T-helper 2 cell treated with Interferon-gamma antibody and Interleukin-4, amounts not matched to agents 5 μg/mL and 100 μg/mL, for 36 hours (primary cell): ENCODE data around the gene NKAIN2.

Experiments used
- DNase-seq: peaks from one replicate; pipeline ENCODE4 v3.0.0; 2021; ENCODE audit warnings: low spot score
- H3K27ac Mint-ChIP-seq: one replicate; pipeline ENCODE4 v1.8.0; 2021; ENCODE audit warnings: mild to moderate bottlenecking, mixed read lengths
- H3K27me3 Mint-ChIP-seq: one replicate; pipeline ENCODE4 v1.8.0; 2021; ENCODE audit warnings: low read depth, mixed read lengths
- H3K36me3 Mint-ChIP-seq: one replicate; pipeline ENCODE4 v1.8.0; 2021; ENCODE audit warnings: low read depth, mixed read lengths
- H3K4me1 Mint-ChIP-seq: one replicate; pipeline ENCODE4 v1.8.0; 2021; ENCODE audit warnings: low read depth, mixed read lengths
- H3K4me3 Mint-ChIP-seq: one replicate; pipeline ENCODE4 v1.8.0; 2022; ENCODE audit warnings: mild to moderate bottlenecking, moderate library complexity, mixed read lengths
- H3K9me3 Mint-ChIP-seq: one replicate; pipeline ENCODE4 v1.8.0; 2021; ENCODE audit warnings: mixed read lengths

The NKAIN2 gene

DNA sequence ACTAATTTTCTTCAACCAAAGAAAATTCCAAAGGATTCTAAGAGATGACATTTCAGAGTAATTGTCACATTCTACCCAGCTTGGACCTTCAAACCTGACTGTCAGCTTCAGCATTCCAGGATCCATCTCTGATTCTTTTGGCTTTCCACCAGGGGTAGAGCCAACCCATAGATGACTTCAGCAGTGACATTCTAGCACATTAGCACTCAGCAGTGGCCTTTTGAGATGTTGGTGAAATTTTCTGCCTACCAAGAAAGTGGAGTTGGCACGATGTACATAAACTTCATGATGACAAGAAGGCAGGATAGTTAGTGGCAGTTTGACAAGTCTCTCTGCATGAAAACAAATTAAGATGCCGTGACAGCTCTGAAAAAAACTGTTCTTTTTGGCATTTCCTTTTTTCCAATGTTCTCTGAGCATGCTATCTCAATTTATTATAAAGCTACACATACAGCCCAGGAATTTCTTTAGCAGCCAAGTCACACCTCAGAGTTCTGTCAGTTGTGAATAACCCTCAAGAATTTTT, 692.1 kb downstream of the NKAIN2 start:
- no peaks in the 10 kb centered on the region for H3K27me3 Mint-ChIP-seq
- H3K9me3 Mint-ChIP-seq = no peaks in the 10 kb centered on the region
- no peaks in the 10 kb centered on the region for H3K36me3 Mint-ChIP-seq
- DNase-seq = no peak
- H3K27ac Mint-ChIP-seq = no peak overlapping the region
- H3K4me1 Mint-ChIP-seq = no peaks in the 10 kb centered on the region
- H3K4me3 Mint-ChIP-seq = no peak overlapping the region

DNA sequence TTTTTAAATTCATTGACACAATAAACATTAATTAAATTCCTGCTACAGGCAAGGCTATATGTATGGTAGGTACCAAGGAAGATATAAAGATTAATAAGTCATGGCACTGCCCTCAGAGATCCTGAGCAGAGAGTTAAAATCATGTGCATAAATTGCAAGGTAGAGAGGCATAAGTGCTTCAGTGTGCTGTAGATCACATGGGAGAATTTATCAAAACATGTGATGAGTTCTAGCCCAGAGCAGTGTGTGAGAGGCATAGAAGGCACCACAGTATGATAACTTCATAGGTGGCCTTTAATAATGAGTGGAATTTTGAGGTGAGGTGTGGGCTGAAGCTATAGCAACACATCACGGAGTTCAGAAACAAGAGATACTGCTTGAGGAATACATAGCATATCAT, 692.7 kb downstream of the NKAIN2 start:
- H3K9me3 Mint-ChIP-seq = no peaks in the 10 kb centered on the region
- no peak overlapping the region for H3K27ac Mint-ChIP-seq
- no peak for DNase-seq
- H3K4me3 Mint-ChIP-seq = no peak overlapping the region
- H3K27me3 Mint-ChIP-seq = no peaks in the 10 kb centered on the region
- no peaks in the 10 kb centered on the region for H3K4me1 Mint-ChIP-seq
- no peaks in the 10 kb centered on the region for H3K36me3 Mint-ChIP-seq

DNA sequence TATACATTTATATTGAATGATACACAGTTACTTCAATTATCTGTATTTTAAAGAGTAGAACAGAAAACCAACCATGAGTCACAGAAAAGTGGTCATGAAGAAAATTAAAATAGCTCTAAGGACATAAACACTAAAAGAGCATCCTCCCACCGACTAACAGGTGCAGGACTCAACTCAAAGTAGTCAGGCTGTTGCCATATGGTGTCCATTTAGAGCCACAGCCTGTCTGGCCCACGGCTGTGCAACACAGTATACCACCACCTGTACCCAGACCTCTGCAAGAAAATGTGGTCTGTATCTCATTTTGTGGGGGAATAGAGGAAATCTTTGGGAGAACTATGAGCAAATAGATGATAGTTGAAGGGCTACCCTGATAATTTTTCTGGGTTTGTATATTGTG, 708.8 kb downstream of the NKAIN2 start:
- Mint-ChIP-seq H3K9me3 (no peaks in the 10 kb centered on the region), H3K36me3 (no peaks in the 10 kb centered on the region), H3K27me3 (no peaks in the 10 kb centered on the region), H3K4me1 (no peaks in the 10 kb centered on the region), H3K27ac (no peak overlapping the region), H3K4me3 (no peak overlapping the region)
- no peak for DNase-seq

DNA sequence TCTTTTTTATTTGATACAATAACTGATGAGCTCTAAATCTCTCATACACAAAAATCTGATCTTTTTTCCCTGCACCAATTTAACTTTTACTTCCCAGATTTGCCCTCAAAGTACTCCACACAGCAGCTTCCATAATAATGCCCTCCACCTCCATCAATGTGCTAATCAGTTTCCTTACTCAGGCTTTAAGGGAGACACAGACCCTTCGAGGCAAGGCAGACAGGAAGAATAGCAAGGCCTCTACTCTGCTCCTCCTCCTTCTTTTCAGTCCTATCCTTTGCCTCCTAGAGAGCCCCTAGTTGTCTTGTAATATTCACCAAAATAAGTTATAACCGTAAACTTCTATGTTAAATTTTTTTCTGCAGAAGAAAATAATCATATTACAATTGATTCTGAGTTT, 713.7 kb downstream of the NKAIN2 start:
- Mint-ChIP-seq H3K9me3 (no peaks in the 10 kb centered on the region), H3K4me1 (no peaks in the 10 kb centered on the region), H3K36me3 (no peaks in the 10 kb centered on the region), H3K27me3 (no peaks in the 10 kb centered on the region), H3K4me3 (no peak overlapping the region), H3K27ac (no peak overlapping the region)
- no peak for DNase-seq

DNA sequence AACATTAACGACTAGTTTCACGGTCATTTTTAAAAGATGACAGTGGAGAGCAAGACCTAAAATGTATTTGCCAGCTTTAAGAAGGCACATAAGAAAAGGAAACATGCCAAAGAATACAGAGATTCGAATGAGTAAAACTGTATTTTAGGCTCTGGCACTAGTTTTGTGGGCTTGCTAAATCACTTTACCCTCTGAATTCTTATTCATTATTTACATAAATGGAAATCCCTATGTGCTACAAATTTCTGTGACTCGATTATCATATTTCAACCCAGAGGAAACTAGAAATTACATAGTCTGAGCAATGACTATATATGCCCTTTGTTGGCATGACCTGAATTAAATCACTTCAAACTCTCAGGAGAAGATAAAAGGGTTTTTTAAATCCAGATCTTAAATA, 716.8 kb downstream of the NKAIN2 start:
- no peak overlapping the region for H3K27ac Mint-ChIP-seq
- H3K4me1 Mint-ChIP-seq = no peaks in the 10 kb centered on the region
- DNase-seq = no peak
- H3K36me3 Mint-ChIP-seq = no peaks in the 10 kb centered on the region
- no peak overlapping the region for H3K4me3 Mint-ChIP-seq
- H3K27me3 Mint-ChIP-seq = no peaks in the 10 kb centered on the region
- H3K9me3 Mint-ChIP-seq = no peaks in the 10 kb centered on the region

DNA sequence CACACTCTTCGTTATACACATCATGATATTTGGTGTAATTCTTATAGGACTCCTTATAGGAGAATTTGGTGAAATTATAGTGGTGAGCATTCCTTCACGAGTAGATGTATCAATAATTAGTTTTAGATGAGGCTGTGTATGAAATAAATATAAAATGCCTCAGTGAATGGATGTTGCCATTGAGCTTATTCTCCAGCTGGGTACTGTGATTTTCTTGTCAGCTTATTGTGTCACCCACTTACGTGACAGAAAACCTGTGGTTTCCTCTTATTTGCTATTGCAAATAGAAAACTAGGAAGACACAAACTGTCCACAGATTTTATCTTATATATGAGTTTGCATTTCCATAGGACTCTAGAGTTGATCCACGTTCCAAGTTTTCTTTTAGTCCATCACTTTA, 718.7 kb downstream of the NKAIN2 start:
- no peaks in the 10 kb centered on the region for H3K9me3 Mint-ChIP-seq
- no peaks in the 10 kb centered on the region for H3K27me3 Mint-ChIP-seq

DNA sequence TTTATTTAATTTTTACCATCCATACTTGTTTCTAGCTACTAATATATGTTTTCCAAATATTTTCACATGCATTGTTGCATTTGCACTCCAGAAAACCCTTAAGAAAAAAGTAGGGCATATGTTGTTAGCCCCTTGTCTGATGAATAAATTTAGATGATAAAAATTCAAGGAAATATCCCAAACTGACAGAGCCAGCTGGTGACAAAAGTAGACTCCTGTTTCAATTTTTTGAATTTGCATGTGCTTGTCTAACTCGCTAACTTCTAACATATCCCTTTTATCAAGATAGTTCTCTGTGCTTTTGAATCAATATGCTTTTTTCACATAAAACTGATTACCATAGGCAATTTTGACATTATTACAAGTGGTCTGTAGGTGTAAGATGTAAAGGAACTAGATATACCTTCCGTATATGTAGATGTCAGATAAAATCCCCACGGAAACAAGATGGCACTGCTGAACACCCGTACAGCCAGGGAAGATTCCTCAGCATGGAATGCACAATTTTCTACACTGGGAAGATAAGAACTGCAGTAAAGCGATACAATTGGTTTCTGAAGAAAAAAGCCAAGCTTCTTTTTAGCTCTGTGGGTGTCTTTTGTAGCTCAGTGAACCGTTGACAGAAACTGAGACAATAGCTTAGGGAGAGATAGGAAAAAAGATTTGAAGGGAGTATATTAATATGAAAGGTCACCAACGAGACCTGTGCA, 721.0 kb downstream of the NKAIN2 start:
- H3K27ac Mint-ChIP-seq = no peak overlapping the region
- H3K27me3 Mint-ChIP-seq = no peaks in the 10 kb centered on the region
- H3K36me3 Mint-ChIP-seq = no peaks in the 10 kb centered on the region
- H3K4me1 Mint-ChIP-seq = no peaks in the 10 kb centered on the region
- no peak overlapping the region for H3K4me3 Mint-ChIP-seq
- no peak for DNase-seq
- H3K9me3 Mint-ChIP-seq = no peaks in the 10 kb centered on the region

More for the DNA sequence above, 718.7 kb downstream of the NKAIN2 start:
- no peaks in the 10 kb centered on the region for H3K4me1 Mint-ChIP-seq
- H3K36me3 Mint-ChIP-seq = no peaks in the 10 kb centered on the region
- DNase-seq = no peak
- no peak overlapping the region for H3K27ac Mint-ChIP-seq
- H3K4me3 Mint-ChIP-seq = no peak overlapping the region

DNA sequence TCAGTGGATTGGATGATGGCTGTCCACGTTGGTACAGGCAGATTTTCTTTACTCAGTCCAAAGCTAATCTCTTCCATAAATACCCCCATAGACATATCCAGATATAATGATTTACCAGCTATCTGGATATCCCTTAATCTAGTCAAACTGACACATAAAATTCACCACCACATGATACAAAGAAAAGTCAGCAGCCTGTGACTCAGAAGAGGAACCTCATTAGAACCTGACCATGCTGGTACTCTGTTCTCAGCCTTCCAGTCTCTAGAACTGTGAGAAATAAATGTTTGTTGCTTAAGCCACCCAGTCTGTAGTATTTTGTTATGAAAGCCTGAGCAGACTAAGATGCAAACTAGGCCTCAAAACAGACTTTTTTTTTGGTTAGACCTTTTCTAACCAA, 727.3 kb downstream of the NKAIN2 start:
- Mint-ChIP-seq H3K27ac (no peak overlapping the region), H3K36me3 (no peaks in the 10 kb centered on the region), H3K4me1 (no peaks in the 10 kb centered on the region), H3K27me3 (no peaks in the 10 kb centered on the region), H3K9me3 (no peaks in the 10 kb centered on the region), H3K4me3 (no peak overlapping the region)
- no peak for DNase-seq

DNA sequence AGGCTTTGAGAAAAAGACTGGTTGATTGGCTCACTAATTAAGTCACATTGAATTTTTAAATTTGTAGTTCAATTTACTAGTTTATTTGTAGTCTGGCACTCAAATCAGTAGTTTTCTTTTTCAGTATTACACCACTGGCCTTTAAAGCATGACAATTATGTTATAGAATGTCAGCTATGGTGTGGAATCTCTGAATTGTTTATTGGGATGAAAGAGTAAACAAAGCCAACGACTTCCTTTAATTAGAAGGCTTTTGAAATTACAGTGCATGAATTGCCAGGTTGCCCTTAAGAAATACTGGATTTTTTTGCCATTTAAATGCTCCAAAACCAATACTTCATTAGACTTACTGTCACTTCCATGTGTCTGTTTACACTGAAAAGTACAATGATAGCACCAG, 731.6 kb downstream of the NKAIN2 start:
- no peaks in the 10 kb centered on the region for H3K4me1 Mint-ChIP-seq
- H3K9me3 Mint-ChIP-seq = no peaks in the 10 kb centered on the region
- H3K4me3 Mint-ChIP-seq = no peak overlapping the region
- DNase-seq = no peak
- H3K27me3 Mint-ChIP-seq = no peaks in the 10 kb centered on the region
- H3K27ac Mint-ChIP-seq = no peak overlapping the region
- H3K36me3 Mint-ChIP-seq = no peaks in the 10 kb centered on the region

DNA sequence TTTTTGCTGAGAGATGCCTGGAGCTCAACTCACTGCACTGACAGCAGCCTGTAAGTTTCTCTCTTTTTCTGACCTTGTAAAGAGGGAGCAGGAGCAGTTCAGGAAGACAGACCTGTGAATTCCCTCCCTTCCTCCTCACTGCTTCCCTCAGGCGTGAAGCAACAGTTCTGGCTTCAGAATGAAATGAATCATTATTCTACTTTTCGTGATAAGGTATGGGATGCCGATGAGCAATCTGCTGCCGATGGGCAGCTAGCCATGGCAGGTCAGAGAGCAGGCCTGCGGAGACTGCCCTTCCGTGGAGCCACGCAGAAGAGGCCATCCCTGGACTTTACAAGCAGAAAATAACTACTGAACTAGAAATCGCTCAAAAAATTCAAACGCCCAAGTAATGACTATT, 732.1 kb downstream of the NKAIN2 start:
- Mint-ChIP-seq H3K27me3 (no peaks in the 10 kb centered on the region), H3K4me3 (no peak overlapping the region), H3K4me1 (no peaks in the 10 kb centered on the region), H3K27ac (no peak overlapping the region), H3K36me3 (no peaks in the 10 kb centered on the region), H3K9me3 (no peaks in the 10 kb centered on the region)
- no peak for DNase-seq

DNA sequence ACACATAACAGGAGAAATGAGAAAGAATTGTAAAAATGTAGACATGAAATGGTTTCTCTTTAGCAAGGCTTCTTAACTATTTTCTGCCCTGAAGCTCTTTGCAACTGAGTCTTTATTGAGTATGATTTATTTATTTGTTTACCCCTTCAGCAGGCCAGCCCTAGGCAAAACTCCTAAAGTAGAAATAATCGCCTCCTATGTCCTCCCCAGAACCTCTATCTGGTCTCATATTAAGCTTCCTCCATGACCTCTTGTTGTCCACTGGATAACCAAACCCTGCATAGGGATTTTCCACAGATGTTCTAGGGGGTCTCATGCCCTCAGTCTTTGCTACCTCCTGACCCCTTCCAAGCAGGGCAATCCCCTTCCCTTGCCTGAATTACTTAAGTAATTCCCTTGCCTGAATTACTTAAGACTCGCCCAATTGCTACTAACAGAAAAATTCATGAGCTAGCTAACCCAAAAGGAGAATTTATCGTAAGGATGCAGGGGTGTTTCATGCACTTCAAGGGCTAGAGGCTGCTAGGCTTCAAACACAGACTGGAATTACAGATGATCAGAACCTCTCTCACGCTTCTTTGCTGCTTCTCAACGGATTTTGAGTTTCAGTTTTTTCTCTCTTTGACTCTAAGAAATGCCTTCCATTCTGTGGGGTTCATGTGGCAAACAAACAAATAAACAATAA, 732.6 kb downstream of the NKAIN2 start:
- H3K4me3 Mint-ChIP-seq = no peak overlapping the region
- no peaks in the 10 kb centered on the region for H3K9me3 Mint-ChIP-seq
- H3K27ac Mint-ChIP-seq = no peak overlapping the region
- no peak for DNase-seq
- H3K36me3 Mint-ChIP-seq = no peaks in the 10 kb centered on the region
- no peaks in the 10 kb centered on the region for H3K4me1 Mint-ChIP-seq
- no peaks in the 10 kb centered on the region for H3K27me3 Mint-ChIP-seq

DNA sequence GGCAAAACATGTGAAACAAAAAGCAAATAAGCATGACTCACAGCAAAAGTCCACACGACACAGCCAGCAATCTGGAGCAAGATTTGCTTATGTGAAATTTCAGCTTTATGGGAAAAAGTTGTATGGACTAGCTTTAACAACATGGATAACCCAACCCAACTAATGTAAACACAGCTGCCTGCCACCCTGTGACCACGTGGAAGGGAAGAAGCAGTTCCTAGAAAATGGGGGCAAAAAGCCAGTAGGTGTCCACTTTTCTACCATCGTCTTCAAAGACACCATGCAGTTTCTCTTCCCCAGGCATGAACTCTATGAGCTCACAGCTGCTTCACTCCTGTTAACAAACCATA, 733.2 kb downstream of the NKAIN2 start:
- Mint-ChIP-seq H3K27ac (no peak overlapping the region), H3K27me3 (no peaks in the 10 kb centered on the region), H3K9me3 (no peaks in the 10 kb centered on the region), H3K36me3 (no peaks in the 10 kb centered on the region), H3K4me3 (no peak overlapping the region), H3K4me1 (no peaks in the 10 kb centered on the region)
- DNase-seq = no peak

DNA sequence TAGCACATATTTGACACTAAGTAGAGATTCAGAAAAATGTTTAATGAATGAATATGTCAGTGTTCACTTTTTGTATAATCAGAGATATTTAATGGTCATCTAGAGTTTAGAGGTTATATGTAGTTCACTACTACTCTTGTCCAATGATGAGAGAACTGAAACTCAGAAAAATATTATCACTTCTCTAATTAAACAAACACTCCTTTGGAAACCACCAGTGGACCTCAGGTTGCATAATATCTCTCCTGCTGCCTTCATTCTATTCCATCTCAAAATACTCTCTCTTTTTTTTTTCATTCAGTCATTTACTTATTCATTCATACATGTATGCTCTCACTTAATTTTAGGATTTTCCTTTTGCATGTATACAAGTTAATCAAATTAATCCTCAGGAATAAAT, 735.4 kb downstream of the NKAIN2 start:
- Mint-ChIP-seq H3K4me1 (no peaks in the 10 kb centered on the region), H3K4me3 (no peak overlapping the region), H3K27me3 (no peaks in the 10 kb centered on the region), H3K27ac (no peak overlapping the region), H3K36me3 (no peaks in the 10 kb centered on the region), H3K9me3 (no peaks in the 10 kb centered on the region)
- no peak for DNase-seq

DNA sequence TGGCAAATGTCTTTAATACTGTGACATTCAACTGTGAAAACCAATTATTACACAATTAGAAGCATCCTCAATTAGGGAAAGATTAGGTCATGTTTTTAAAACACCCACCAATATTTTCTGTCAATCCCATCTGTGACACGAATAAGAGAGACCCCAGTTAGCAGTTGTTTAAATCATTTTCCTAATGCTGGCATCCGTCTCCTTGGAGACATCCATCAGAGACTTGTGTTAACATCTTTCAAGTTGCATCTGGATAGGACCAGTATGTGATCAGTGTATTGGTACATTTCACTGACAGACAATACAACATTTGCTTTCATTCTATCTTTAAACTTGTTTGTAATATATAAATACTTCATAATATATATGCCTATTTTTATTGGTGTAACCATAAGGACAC, 737.9 kb downstream of the NKAIN2 start:
- H3K27ac Mint-ChIP-seq = no peak overlapping the region
- DNase-seq = no peak
- H3K4me3 Mint-ChIP-seq = no peak overlapping the region
- H3K27me3 Mint-ChIP-seq = no peaks in the 10 kb centered on the region
- no peaks in the 10 kb centered on the region for H3K36me3 Mint-ChIP-seq
- no peaks in the 10 kb centered on the region for H3K4me1 Mint-ChIP-seq
- no peaks in the 10 kb centered on the region for H3K9me3 Mint-ChIP-seq

DNA sequence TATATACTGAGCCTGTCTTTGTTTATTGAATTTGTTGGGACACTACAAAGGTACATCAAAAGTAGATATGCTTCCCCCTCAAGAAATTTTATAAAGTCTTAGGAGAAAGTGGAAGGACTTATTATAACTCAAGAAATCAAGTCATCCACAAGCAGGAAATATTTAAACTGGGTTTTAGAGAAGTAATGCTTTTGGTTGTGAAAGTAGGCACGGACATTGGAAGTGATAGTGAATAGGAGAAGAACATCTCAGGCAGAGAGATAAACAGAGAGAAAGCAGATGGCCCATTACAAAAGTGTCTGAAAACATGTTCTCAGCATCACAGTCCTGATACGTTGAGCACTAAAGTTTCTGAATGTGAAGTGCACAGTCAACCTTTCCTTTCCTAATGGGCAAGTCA, 742.9 kb downstream of the NKAIN2 start:
- H3K4me1 Mint-ChIP-seq = no peaks in the 10 kb centered on the region
- H3K4me3 Mint-ChIP-seq = no peak overlapping the region
- no peak for DNase-seq
- H3K27ac Mint-ChIP-seq = no peak overlapping the region
- H3K9me3 Mint-ChIP-seq = no peaks in the 10 kb centered on the region
- H3K36me3 Mint-ChIP-seq = no peaks in the 10 kb centered on the region
- H3K27me3 Mint-ChIP-seq = no peaks in the 10 kb centered on the region
